GM19351 (cell line): Measurements from ENCODE around the gene CBY1.
"Not testable (repeated sequence)": the region's sequence is repeated elsewhere in the genome, so short reads cannot be mapped to it uniquely, and the experiment has no call there.

ENCODE experiments used
- ATAC-seq: cut with Tn5 transposase; IDR thresholded peaks from one replicate; pipeline ENCODE4 v1.9.1; 2021; ENCODE audit warnings: mild to moderate bottlenecking, moderate library complexity; ENCODE audit not compliant: unreplicated experiment

Gene CBY1

DNA sequence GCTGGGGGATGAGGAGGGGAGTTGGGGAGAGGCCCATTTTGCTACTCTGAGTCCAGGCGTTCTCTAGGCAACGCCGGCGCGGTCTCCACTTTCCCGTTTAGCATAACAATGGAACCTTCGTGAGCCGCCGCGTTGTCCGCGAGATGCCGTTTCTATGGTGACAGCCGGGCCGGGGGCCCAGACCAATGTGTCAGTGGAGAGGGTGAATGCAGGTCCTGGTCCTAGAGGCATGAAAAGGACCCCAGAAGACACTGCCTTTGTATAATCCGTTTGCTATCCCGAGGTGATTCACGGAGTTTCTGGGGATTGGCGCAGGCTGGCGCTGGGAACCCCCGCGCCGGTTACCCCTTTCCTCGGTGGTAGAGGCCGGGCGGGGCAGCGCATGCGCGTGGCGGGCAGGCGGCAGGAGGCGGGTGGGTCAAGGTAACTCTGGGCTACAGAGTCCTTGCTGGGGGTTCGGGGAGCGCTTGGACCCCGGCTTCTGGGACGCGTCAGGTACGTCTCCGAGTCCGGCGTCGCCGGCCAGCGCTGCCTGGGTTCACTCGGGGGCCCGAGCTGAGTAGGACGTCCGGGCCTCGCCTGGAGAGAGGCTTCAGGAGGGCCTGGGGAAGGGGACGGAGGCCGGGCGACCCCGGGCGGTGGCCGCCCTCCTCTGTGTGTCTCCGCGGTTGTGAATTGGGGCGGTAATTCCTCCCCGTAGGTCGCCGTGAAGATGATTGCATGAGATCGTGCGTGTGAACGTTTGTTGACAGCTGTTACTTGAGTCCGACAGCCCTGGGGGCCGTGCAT lies at the start of gene CBY1, which contains the start of gene FAM227A:
TSS of gene CBY1 (plus strand) at position 383 of the 789 bp plus-strand sequence. CDS start 11,417 bp downstream, outside the sequence.
TSS of gene FAM227A (minus strand) at position 137 of the 789 bp plus-strand sequence. CDS start 6,224 bp downstream, outside the sequence.
- peak; percentile 67 for ATAC-seq

DNA sequence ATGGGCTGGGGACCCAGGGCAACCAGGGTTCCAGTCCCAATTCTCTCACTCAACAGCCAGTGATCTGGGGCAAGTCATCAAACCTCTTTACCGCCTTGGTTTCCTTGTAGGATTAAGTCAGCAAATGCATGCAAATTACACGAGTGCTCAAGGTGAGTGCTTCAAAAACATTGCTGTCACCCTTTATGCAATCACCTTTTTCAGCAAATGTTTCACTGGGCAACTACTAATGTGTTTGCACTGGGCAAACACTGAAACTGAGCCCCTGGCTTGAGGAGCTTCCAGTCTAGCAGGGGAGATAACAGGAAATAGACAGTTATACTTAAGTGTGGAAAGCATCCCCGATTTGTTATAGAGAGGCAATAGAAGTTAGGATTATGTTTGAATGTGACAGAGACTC lies 48.8 kb upstream of the CBY1 start:
- ATAC-seq = no peak

DNA sequence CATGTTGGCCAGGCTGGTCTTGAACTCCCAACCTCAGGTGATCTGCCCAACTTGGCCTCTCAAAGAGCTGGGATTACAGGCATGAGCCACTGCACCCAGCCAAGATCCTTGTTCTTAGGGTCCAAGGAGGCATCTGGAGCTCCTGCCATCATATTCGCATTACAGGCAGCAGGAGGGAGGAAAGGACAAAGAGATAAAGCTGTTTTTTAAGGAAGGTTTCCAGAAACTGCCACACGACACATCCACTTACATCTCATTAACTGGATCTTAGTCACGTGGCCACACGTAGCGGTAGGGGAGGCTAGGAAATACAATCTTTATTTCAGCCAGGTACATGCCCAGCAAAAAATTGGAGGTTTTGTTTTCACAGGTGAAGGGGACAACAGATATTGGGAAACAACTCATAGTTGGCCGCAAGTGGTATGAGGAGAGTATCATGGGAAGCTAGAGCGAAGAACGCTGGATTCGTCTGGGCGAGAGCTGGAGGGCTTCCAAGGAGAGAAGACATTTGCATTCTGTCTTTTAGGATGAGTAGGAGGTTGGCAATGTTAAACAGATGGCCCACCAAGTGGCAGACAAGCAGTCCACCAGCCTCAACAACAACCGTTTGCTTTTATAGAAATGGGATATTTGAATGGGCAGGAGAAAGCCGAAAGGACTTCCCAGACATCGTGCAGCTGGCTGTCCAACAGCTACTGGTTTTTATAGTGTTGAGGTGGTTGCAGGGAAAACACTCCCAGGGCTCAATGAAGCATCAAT lies 47.3 kb upstream of the CBY1 start:
- no peak for ATAC-seq

DNA sequence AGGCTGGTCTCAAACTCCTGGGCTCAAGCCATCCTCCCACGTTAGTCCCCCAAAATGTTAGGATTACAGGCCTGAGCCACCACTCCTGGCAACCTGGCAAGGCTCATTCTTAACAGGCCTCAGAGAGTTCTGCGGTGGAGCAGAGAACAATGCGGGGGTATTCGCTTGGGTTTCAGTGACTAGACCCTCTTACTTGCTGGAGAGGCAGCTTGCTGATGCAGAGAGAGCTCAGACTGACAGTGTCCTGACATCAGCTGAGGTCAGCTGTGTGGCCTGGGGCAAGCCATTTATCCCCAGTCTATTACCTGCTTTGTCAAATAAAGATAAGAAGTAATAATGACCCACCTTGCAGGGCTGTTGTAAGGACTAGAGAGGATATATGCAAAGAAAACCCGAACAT lies 46.2 kb upstream of the CBY1 start:
- ATAC-seq = no peak

DNA sequence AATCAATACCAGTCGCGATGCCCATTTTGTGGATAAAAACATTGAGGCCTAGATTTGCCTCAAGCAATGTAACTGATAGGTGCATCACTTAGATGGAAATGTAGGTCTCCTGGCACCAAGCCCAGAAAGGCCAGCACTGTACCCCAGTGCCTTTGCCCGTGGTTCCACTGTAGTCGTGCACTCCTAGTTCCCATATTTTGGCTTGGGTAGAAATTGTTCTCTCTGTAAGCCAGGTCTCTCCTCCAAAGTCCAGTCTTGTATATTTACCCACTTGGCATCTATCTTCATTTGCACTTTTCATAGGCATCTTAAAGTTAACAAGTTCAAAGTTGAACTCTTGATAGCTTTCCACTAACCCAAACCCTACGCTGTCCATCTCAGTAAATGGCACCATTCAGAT lies 44.9 kb upstream of the CBY1 start:
- ATAC-seq = no peak

DNA sequence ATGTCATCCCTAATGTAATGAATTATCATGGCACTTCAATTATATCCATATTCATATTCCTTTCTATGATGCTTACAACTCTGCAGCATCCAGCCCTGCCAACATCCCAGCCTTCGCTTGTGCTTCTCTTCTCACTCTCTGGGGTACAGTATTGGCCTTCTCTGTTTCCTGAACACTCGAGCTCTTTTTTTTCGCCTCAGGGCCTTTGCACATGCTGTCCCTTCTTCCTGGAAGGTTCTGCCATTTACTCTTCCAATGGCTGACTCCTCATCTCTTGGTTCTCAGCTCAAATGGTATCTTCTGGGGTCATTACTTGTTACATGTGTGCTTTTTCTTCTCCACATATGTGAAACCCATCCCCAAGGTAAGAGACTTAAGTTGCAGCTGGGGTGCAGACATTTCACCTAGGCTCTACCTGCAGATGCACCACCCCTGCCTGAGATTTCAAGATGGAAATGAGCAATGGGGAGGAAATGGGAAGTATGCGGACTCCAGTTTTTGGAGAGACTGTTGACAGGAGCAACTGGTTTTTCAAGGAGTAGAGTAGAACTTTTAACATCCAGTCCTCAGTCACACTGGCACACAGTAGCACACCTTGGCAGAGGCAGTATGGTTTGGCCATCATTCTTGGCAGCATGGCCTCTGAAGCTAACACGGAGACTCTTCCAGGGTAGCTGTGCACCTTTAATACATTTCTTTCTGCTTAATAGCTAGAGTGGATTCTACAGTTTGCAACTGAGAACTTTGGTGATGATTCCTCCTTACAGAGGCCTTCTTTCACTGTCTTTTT lies 44.0 kb upstream of the CBY1 start:
- no peak for ATAC-seq

DNA sequence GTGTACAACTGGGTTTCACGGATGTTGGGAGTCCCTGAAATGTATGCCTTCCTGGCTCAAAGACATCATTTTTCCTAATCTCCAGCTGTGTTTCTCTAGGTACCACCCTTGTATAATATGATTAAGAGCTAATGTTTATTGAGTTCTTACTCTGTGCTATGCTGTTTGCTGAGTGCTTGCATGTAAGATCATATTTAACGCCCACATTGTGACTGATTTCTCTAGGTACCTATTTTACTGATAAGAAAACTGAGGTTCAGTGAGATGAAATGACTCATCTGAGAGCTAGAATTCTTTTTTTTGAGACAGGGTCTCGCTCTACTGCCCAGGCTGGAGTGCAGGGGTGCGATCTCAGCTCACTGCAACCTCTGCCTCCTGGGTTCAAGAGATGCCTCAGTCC lies 42.9 kb upstream of the CBY1 start:
- ATAC-seq = no peak

DNA sequence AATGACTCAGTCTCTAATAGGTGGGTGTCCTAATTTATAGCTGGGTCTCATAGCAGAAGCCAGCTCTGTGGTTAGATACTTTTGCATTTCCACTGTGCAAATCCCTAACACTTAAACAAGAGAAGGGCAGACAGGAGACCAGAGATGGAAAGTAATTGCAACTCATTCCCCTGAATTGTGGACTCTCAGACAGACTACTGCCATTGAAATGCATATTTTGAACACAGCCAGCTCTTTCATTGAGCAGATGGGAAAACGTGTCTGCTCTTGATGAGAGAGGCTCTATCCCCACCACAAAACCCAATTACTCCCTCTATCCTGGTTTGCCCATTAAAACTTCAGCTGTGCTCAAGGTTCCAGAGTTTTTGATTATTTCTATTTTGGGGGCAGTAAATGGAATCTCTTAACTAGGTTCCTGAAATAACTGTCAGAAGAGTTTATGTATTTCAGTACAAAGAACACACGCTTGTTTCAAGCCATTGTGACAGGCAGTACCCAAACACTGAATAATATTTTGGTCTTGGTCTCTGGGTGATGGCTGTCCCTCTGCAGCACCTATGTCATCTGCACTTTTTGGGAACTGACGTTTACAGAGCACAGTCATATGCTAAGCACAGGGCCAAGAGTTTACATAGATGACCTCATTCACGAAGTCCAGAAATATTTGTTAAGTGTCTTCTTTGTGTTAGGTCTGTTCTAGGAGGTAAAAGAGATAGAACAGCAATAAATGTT lies 41.9 kb upstream of the CBY1 start:
- ATAC-seq = no peak

DNA sequence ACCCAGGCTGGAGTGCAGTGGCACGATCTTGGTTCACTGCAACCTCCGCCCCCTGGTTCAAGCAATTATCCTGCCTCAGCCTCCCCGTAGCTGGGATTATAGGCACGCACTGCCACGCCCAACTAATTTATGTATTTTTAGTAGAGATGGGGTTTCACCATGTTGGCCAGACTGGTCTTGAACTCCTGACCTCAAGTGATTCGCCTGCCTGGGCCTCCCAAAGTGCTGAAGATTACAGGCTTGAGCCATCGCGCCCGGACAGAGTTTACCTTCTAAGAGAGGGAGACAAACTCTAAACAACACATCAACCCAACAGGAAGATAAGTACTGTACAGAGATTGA lies 41.4 kb upstream of the CBY1 start:
- not testable (repeated sequence) for ATAC-seq

DNA sequence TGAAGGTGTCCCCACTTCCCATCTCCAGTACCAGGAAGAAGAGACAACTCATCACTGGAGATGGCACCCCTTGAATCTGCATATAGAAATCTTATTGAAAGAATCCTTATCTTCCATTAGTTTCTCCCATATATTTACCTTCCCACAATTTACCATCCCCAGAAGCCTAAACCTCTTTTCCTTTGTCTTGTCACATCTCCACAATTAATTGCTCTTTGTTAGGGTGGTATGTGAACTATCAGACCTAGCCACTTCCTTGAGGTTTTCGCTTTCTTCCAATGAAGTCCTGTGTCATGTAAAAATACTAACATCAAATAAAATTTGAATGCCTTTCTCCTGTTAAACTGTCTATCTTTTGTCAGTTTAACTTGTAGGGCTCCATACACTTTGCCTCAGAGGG lies 38.2 kb upstream of the CBY1 start:
- ATAC-seq = no peak

DNA sequence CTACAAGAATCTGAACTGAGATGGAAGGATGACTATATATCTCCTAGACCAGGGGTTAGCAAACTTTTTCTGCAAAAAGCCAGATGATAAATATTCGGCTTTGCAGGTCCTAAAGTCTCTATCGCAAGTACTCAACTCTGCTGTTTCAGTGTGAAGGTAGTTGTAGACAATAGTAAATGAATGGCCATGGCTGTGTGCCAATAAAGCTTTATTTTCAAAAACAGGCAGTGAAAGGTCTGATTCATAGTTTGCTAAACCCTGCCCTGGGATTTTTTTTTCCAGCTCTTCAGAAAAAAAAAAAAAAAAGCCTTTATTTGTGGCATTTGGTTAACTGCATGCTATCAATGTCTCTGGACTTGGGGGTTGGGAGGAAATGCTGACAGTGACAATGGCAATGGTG lies 37.8 kb upstream of the CBY1 start:
- ATAC-seq = no peak

DNA sequence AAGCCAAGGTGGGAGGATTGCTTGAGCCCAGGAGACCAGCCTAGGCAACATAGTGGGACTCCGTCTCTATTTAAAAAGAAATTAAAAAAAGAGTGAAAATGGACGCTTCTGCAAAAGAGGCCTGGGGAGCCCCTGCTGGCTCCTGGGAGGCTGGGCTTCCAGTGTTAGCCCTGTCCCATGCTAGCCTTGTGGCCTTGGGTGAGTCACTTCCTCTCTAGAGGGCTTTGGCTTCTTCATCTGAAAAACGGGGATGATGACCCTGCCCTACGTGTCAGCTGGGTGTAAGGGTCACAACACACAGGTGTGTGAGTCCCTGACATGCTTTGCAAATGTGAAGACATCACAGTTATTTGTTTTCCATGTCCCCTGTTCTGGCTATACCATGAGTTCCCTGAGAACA lies 33.1 kb upstream of the CBY1 start:
- ATAC-seq = no peak

DNA sequence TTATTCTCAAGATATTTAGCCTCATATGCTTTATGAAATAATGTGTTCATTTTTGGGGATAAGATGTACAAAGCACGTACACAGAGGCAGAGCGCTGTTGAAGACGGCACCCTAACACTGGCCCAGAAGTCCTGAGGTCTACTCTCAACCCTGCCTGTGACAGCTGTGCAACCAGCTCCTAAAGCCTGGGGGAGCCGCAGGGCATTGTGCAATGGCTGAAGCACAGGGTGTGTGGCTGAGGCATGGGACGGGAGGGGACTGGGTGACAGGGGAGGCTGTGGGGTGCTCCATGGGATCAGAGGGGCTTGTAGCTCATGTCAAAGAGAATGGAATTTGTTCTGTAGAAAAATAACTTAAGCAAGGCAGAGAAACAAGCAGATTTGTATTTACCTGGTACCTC lies 28.0 kb upstream of the CBY1 start:
- no peak for ATAC-seq

DNA sequence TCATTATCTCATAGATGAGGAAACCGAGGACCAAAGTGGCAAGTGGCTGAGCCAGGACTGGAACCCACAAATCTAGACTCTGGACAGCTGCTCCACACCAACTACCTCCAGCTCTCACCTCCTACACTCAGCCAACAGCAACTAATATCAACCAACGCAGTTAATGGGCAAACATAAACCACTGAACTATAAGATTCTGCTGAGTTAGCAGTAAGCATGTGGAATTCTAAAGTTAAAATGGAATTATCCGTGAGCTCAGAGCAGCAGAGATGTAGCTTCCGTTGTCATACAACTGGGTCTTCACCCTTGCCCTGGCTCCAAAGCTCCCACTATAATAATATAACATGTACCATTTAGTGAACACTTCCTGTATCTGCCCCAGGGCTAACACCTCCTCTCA lies 27.3 kb upstream of the CBY1 start:
- ATAC-seq = no peak

DNA sequence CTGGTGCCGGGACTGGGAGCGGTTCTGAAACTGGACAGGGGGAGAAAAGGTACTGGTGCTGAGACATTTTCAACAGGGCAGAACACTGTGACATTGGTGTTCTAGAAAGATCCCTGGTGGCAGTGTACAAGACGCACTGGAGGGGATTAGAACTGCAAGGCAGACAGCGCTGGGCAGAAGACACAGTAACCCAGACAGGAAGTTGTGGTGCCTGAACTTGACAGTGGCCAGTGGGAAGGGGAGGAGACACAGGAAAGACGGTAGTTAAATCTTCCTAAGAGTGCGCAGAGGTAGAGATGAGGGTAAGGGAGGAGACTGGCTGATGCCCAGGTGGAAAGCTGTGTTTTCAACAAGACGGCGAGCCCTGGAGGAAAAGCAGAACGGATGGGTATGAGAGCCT lies 24.7 kb upstream of the CBY1 start:
- ATAC-seq = no peak

DNA sequence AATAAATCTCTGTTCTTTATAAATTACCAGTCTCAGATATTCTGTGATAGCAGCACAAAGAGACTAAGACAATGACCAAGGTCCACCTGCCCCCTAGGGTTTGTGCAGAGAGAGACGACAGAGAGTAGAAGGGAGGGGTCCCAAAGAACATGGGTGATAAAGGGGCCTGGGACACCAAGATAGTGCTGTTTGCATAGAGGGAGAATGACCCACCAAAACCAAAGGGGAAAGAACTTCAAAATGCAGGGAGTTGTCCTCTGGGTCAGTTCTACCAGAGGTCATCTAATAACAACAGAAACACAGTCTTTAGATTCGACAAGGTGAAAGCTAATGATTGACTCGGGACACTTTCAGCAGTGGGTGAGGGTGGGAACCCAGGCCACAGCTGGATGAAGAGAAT lies 23.9 kb upstream of the CBY1 start:
- ATAC-seq = no peak

DNA sequence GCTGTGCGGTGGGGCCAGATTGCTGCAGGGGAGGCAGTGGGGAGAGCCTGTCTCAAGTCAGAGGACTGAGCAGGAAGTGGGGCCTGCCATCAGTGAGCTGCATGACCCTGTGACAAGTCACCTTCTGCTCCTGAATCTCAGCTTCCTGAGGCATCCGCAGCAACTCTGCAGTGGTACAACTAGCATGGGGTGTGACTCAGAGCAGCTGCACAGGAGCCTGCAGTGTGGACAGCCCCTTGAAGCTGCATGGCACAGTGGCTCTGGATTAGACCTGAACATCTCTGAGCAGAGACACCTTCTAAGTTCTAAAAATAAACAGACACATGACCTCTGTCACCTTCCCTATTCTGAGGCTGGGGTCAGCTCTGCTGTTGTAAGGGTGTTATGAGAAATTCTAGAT lies 18.2 kb upstream of the CBY1 start:
- ATAC-seq = no peak

DNA sequence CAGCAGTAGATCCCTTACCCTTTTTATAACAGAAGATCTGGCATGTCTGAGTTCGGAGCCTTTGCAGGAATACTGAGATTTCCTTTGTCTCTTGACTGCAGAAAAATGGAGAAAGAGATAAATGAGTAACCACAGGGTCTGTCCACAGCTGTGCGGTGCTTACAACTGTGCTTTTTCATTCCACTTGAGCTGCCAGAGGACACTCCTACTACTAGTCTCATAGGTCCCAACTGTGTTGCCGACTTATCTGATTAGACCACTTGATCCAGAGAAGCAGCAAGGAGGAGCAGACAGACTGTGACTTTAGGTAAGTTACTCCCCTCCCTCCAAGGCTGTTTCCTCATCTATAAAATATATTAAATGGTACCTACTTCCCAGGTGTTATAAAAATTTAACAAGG lies 17.7 kb upstream of the CBY1 start:
- no peak for ATAC-seq

DNA sequence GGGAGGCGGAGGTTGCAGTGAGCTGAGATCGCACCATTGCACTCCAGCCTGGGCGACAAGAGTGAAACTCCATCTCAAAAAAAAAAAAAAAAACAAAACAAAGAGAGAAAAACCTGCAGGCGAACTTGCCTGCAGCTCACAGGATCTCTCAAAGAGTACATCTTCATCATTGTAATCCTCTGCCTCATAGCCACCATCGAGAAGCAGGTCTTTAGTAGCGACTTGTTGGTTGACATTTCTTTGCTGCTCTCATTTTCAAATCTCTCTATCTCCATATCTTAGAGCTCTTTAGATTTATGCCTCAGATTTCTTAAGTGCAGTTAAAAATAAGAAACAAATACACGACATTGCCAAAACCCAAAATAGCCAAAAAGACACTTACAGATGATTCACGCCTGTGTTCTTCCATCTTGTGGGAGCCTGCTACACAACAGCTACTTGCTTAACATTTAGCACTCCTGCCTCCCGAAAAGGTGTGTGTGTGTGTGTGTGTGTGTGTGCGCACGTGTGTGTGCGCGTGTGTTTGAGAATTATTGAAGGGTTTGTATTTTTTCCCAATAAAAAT lies 14.9 kb upstream of the CBY1 start:
- ATAC-seq = no peak

DNA sequence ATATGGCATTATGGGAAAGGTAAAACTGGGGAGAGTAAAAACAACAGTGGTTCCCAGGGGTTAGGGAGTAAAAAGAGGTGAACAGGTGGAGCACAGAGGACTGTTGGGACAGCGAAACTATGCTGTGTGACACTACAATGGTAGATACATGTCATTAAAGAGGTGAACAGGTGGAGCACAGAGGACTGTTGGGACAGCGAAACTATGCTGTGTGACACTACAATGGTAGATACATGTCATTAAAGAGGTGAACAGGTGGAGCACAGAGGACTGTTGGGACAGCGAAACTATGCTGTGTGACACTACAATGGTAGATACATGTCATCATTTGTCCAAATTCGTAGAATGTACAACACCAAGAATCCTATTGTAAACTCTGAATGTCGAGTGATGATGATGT lies 12.2 kb upstream of the CBY1 start:
- ATAC-seq = not testable (repeated sequence)

DNA sequence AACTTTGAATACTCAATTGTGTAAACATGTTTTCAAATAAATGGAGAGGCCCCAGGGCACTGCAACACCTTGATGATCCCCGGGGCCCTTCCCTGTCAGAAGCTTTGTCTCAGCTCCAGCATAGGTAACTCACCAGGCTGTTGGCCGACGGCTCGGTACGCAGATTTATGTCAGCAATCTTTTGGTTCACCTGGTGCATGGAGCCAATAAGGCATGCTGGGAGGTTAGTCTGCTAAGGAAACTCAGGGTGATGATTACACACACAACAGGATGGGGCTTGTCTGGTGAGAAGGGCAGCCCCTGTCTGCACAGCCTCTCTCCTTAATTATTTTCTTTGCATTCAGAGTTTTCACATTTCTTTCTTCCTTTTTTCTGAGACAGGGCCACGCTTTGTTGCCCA lies 11.0 kb upstream of the CBY1 start:
- ATAC-seq = no peak
